Islet precursor cell (in vitro differentiated cells): Measurements from ENCODE around the gene JADE2.
"Not testable (repeated sequence)": the region's sequence is repeated elsewhere in the genome, so short reads cannot be mapped to it uniquely, and the experiment has no call there.

Experiments used
- DNase-seq: peaks from one replicate; pipeline ENCODE4 v3.0.0-alpha.2; 2018

JADE2 gene

GRCh38 chr5:134552716-134553115 is 27.2 kb downstream of the JADE2 start:
- not testable (repeated sequence) for DNase-seq

DNA sequence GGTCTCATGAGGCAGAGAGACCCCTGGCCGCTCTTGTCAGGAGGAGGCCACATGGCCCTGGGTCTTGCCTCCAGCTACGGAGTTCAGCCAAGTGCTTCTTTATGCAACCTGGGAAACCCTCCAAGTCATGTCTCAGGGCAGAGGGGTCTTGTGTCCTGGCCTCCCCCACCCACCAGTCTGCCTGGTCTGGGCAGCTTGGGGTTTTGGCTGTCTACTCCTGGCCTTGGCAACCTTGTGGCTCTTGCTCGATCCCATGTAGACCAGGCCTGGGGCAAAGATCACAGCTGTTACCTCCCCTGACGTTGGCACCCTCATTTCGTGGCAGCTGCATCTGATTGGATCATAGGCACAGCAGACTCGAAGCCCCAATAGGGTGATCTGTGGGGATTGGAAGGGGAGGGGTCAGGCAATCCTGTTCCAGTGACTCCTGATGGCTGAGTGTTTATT is 28.4 kb downstream of the JADE2 start:
- no peak for DNase-seq

DNA sequence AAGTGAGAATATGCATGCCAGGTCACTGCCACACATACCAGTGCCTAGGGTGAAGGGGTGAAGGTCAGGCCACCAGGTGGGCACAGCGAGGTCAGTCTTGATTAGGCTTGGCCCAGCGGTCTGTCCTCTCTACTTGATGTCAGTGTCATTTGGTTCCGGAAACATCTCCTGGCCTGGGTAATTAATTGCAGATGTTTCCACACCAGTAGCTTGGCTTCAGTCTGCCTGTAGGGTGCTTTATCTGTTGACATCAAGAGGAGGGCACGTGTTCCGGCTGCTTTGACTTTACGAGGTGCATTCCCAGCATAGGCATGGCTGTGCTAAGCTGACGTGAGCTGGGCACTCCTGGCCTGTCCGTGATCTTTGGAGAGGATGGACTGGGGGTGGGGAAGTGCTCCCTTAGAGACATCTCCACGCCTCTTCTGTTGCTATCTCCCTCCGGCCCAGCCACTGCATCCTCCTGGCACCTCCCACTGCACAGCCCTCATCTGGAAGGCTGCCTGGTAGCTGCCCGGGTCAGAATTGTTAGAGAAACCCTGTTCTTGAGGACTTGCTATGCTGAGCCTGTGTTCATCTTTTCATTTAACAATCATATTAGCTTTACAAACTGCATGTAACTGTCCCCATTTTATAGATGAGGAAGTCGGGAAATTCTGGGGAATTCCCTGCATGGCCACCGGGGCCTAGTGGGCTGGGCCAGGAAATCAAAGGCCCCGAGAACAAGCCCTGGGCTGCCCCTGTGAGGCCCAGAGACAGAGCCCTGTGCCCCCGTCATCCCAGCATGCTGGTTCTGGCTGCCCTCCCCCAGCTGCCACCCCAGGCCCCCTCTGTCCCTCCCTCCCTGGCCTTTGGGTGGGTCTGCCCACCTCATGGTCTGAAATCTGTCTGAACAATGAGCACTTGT is 29.1 kb downstream of the JADE2 start:
- DNase-seq: peak; percentile 84

- no peak for DNase-seq
Observed at GRCh38 chr5:134555223-134555889, 29.9 kb downstream of the JADE2 start.

DNA sequence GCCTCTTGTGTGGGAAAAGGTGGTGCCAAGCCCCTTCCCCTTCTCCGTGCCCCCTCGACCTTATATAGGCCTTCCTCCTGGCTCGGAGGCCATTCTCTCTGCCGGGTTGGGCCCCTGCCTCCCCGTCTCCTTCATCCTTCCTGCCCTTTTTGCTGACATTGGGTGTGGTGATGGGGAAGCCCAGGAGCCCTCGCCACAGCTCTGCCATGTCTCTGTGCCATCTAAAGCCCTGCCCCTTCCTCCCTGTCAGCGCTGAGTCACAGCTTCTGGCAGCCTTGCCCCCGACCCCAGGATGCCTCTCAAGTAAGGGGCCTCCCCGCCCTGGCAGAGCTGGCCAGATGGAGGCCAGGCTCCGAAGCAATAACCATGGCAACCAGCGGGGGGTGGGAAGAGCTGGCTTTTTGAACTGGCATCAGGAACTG is 30.4 kb downstream of the JADE2 start:
- DNase-seq: peak; percentile 67

DNA sequence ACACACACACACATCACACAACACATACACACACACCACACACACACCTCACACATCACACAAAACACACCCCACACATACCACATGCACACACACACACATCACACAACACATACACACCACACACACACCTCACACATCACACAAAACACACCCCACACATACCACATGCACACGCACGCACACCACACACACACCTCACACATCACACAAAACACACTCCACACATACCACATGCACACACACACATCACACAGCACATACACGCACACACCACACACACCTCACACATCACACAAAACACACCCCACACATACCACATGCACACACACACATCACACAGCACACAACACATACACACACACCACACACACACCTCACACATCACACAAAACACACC is 31.1 kb downstream of the JADE2 start:
- DNase-seq: not testable (repeated sequence)

DNA sequence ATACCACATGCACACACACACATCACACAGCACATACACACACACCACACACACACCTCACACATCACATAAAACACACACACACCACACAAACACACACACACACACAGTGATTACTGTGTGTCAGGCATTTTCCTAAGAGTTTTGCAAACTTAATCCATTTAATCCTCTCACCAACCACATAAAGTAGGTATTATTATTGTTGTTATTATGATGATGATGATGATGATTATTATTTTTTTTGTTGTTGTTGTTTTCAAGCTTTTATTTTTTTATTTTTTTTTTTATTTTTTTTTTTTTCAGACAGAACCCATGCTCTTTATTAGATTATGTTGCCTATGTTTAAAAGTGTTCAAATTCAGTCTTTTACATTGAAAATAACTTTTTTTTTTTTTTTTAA is 31.5 kb downstream of the JADE2 start:
- DNase-seq: no peak

DNA sequence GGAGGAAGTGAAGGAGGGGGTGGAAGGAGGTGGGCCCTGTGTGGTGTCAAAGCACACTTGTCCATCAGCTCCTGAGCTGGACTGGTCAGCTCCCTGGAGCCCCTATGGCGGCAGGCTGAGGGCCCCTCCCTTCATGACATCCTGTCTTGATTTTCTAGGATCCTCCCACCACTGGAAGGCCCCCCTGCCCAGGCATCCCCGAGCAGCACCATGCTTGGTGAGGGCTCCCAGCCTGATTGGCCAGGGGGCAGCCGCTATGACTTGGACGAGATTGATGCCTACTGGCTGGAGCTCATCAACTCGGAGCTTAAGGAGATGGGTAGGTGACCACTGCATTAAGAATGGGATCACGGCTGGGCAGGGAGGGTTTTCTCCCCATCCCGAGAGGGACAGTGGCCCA is 34.2 kb downstream of the JADE2 start:
- DNase-seq: no peak

- no peak for DNase-seq
Observed at GRCh38 chr5:134560698-134561097, 35.2 kb downstream of the JADE2 start.

DNA sequence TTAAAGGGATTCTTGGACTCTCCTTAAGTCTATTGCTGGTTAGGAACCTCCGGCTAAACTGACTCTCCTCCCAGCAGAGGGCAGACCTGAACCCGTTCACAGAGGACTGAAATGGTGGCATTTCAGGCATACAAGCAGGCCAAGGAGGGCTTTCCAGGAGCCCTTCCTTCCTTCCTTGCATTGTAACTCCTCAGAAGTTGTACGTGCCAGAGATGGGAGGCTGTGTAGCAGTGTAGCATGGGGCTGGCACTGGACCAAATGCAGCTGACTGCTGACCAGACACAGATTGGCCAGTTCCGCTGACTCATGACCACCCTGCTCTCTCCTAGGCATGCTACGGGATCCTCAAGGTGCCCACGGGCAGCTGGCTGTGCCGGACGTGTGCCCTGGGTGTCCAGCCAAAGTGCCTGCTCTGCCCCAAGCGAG is 36.4 kb downstream of the JADE2 start:
- DNase-seq: peak; percentile 72

DNA sequence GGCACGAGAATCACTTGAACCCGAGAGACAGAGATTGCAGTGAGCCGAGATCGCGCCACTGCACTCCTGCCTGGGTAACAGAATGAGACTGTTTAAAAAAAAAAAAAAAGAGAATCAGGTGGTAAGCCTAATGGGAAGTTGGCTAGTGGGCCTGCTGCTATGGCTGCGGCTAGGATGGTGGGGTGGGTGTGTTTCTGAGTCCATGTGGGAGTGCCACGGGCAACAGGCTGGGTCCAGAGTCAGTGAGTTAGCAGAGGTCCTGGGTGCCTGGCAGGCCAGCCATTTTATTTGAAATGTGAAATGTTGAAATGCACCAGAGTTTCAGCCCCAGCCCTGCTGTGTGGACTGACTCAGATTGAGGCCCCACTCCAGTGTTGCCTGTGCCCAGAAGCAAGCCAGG is 37.8 kb downstream of the JADE2 start:
- no peak for DNase-seq

- no peak for DNase-seq
Observed at GRCh38 chr5:134563962-134564361, 38.5 kb downstream of the JADE2 start.

GRCh38 chr5:134564396-134564795 is 38.9 kb downstream of the JADE2 start:
- DNase-seq: no peak

DNA sequence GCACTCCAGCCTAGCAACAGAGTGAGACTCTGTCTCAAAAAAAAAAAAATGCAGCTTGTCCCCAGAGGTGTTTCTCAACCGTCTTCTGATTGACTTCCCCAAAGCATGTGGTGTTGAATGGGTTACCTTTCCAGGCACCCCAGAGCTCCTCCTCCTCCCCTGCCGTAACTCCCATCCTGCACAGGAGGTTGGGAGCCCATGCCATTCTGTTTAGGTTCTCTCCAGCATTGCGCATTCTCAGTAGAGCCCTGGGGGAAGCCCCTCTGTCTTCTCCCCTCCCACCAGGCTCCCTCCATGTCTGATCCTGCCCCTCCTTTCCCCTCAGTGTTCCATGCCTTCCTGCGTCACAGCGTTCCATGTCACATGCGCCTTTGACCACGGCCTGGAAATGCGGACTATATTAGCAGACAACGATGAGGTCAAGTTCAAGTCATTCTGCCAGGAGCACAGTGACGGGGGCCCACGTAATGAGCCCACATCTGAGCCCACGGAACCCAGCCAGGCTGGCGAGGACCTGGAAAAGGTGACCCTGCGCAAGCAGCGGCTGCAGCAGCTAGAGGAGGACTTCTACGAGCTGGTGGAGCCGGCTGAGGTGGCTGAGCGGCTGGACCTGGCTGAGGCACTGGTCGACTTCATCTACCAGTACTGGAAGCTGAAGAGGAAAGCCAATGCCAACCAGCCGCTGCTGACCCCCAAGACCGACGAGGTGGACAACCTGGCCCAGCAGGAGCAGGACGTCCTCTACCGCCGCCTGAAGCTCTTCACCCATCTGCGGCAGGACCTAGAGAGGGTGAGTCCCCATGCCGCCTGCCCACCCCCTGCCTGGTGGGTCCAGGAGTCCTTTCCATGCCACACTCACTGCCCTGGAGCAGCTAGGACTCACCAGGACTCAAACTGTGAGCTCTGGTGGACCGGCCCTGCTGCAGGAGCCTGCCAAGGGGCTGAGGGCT is 40.6 kb downstream of the JADE2 start:
- DNase-seq: no peak

DNA sequence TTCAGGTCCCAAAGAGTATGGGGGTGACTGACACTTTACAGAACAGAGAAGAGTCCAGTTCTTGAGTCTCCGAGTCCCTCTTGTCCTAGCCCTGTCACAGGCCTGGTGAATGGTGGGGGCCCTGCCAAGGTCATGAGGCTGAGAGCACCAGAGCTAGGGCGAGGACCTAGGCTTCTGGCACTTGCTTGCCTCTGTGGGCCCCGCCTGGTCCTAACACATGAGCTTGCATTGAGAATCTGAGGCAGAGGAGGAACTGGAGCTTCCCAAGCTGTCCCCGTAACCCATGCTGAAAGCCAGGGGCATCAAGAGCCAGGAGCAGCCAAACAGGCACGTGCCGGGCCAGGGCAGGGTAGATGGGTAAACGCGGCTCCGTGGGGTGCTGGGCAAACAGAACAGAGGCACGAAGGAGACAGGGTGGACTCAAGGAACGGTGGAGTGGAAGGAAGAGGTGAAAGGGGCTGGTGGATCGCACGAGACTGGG is 41.3 kb downstream of the JADE2 start:
- DNase-seq: no peak

DNA sequence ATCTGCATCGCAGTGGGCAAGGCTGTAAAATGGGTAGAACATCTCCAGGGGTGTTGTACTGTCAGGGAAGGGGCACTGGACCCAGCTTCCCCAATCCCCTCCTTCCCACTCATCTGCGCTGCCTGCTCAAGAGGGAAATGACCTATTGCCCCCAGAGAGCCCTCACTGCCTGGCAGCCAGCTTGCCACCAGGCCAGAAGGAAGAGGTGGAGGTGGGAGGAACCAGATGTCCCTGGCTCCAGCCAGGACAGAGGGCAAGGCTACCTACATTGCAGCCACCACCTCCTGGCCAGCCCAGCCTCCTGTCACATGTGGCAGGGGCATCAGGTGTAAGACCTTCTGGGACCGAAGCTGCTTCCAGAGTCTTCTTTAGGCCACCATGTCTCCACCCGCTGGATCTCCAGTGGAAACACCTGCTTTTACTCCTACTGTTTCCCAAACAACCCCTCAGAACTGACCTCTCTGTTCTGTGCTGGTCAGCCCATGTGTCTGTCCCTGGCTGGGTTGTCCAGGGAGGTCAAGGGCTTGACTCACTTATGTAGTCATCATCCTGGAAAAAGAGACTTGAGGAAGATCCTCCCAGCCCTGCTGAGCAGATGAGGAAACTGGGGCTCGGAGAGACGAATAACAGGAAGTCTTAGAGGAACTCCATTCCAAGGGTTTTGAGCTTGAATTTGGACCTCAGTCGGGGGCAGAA is 42.3 kb downstream of the JADE2 start:
- no peak for DNase-seq

GRCh38 chr5:134568337-134568700 is 42.8 kb downstream of the JADE2 start:
- DNase-seq: no peak

DNA sequence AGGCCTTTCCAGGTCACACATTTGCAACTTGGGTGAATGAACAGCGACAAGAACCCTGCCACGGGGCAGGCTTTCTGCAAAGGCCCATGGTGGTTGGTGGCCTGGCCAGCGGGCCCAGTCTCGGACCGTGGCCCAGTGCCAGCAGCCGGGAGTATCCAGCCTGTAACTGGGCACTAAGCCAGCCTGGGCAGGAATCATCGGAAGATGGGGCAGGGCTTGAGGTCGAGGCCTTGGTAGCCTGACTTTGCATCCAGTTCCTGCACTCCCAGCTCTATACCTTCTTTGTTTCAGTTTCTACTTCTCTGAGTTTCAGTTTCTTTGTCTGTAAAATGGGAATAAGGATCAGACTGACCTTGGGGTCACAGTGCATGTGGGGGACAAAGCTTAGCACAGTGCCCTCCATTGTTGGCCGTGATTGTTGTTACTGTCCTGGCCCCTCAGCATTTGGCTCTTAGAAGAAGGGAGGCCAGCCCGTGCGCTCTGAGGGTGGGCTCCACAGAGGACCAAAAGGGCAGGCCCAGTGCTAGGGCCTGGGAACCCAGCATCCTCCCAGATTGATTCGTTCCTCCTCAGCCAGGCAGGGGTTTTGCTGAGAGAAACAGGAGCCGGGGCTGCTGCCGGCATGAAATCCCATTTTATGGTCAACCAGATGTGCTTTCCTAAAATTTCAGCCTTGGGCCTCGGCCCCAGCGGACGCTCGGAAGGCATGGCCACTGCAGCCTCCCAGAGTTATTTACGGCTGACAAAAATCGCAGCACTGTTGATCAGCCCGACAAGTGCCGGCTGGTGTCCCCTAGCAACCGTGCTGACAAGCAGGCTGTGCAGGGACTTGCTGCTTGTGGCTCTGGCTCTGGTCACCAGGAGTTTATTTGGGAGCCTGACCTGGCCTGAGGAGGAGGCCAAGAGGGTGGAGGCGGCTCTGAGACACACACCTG is 43.6 kb downstream of the JADE2 start:
- DNase-seq: no peak

DNA sequence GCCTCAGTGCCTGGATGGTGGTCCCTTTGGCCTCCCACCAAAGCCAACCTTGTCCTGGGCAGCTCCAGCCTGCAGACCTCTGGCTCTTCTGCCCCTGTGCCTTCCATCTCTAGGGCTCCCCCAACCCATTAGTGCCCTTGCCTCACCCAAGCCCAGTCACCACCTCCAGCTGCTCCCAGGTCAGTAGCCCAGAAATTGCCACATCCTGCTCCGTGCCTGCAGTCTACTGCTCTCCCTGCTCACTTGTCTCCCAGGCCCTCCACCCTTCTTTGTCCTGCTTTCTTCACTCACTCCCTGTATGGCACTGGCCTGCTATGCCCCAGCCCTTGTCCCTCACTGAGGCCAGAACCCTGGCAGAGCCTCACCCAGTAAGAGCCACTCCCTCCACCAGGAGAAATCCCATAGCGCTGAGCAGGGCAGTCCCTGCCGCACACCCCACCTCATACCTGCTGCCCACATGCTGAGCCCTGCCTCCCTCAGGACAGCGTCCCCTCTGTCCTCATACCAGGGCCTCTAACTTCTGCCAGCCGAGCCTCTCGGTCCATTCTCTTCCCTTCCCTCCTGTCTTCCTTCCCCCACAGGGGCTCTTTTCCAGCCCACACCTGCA is 44.4 kb downstream of the JADE2 start:
- no peak for DNase-seq

GRCh38 chr5:134570365-134570758 is 44.9 kb downstream of the JADE2 start:
- no peak for DNase-seq

- DNase-seq: no peak
Observed at GRCh38 chr5:134570886-134571285, 45.4 kb downstream of the JADE2 start.
